Body of pancreas (tissue), 4 donors: ENCODE measurements around the gene TLR7.

Experiments
- CTCF ChIP-seq, 7 experiments: fragments of 450-650 bp in 4 of 7; fragments of 200-600 bp in 3 of 7; sonication (generic) in 3 of 7; IDR thresholded peaks; one replicate each; pipeline ENCODE4 v1.5.1; 2016 to 2019; ENCODE audit warnings: antibody characterized with exemption in 7 of 7
- POLR2A ChIP-seq, 3 donors: fragments of 450-650 bp; IDR thresholded peaks; one replicate each; pipeline ENCODE4 v1.6.1; 2016; ENCODE audit warnings: antibody characterized with exemption in 3 of 3, mild to moderate bottlenecking in 2 of 3

- TF ChIP-seq CTCF (IDR thresholded peaks at IDR 0.05) (no peak), POLR2A (IDR thresholded peaks at IDR 0.05) (no peak)
These were observed 1.5 kb upstream of the TLR7 start for GRCh38 chrX:12865359-12865758.
